H1 (cell line): ENCODE measurements around the gene ADD3. TPM values are rescaled to one million over a fixed set of nuclear protein-coding genes. Genes with fewer than 3 reads are reported as not detected.

Experiments
- CTCF ChIA-PET: fragments of 300-600 bp; sonication (Branson Sonifier 250); formaldehyde crosslinking; loops from one replicate; lab custom pipeline; 2021; ENCODE audit not compliant: partially characterized antibody; lab: Charles Lee
- POLR2A ChIA-PET: fragments of 300-600 bp; sonication (Branson Sonifier 250); formaldehyde crosslinking; loops from one replicate; lab custom pipeline; 2021; ENCODE audit warnings: inconsistent platforms; ENCODE audit not compliant: partially characterized antibody; lab: Charles Lee
- DNase-seq, 2 experiments: peaks; one replicate each; pipeline versions ENCODE4 v3.0.0 to v3.0.0-alpha.2; 2010 to 2022; ENCODE audit warnings: low spot score in 2 of 2, low read depth in 1 of 2, mixed read lengths in 1 of 2
- FAIRE-seq: peaks from 2 replicates; lab custom pipeline; 2011; peaks lifted over from hg19 to GRCh38; lab: Jason Lieb, UNC
- H2AFZ ChIP-seq: 2 replicates; pipeline ENCODE4 v1.8.1; 2012; ENCODE audit warnings: low read length, inconsistent platforms
- H2AK5ac ChIP-seq: 2 replicates; pipeline ENCODE4 v1.6.1; 2013; ENCODE audit warnings: low read depth, low read length
- H2BK120ac ChIP-seq: replicated peaks from 2 replicates; pipeline ENCODE3; 2013; ENCODE audit warnings: low read depth, low read length, inconsistent platforms
- H2BK12ac ChIP-seq: 2 replicates; pipeline ENCODE4 v1.6.1; 2013; ENCODE audit warnings: low read depth, low read length
- H2BK15ac ChIP-seq: 2 replicates; pipeline ENCODE4 v1.6.1; 2013; ENCODE audit warnings: low read length
- H2BK20ac ChIP-seq: 2 replicates; pipeline ENCODE4 v1.6.1; 2013; ENCODE audit warnings: low read length
- H2BK5ac ChIP-seq: 2 replicates; pipeline ENCODE4 v1.6.1; 2013; ENCODE audit warnings: low read depth, low read length
- H3K14ac ChIP-seq: 2 replicates; pipeline ENCODE4 v1.6.1; 2013; ENCODE audit warnings: inconsistent platforms; ENCODE audit not compliant: insufficient read length
- H3K18ac ChIP-seq: 2 replicates; pipeline ENCODE4 v1.6.1; 2013; ENCODE audit warnings: low read length; ENCODE audit errors: extremely low read depth
- H3K23ac ChIP-seq: 2 replicates; pipeline ENCODE4 v1.6.1; 2013; ENCODE audit warnings: inconsistent platforms; ENCODE audit not compliant: insufficient read length
- H3K23me2 ChIP-seq: 2 replicates; pipeline ENCODE4 v1.6.1; 2013; ENCODE audit warnings: low read depth, low read length
- H3K27ac ChIP-seq: 2 replicates; pipeline ENCODE4 v1.6.1; 2011; ENCODE audit warnings: low read depth, low read length, inconsistent platforms
- H3K27me3 ChIP-seq, 4 experiments: replicated peaks in 1 of 4; 1 replicate in 1 of 4; 2 replicates in 3 of 4; pipeline versions ENCODE4 v1.6.1 to v1.8.1; 2011 to 2013; ENCODE audit warnings: low read length in 3 of 4, mild to moderate bottlenecking in 3 of 4, inconsistent platforms in 2 of 4, mixed read lengths in 2 of 4, moderate library complexity in 1 of 4; ENCODE audit not compliant: control insufficient read depth in 3 of 4, insufficient read depth in 3 of 4; ENCODE audit errors: extremely low read depth in 1 of 4
- H3K36me3 ChIP-seq, 4 experiments: 2 replicates each; pipeline versions ENCODE4 v1.6.1 to v1.8.1; 2011 to 2013; ENCODE audit warnings: mild to moderate bottlenecking in 4 of 4, low read length in 3 of 4, moderate library complexity in 2 of 4, control low read depth in 1 of 4, inconsistent platforms in 1 of 4; ENCODE audit not compliant: insufficient read depth in 4 of 4, control insufficient read depth in 2 of 4
- H3K4ac ChIP-seq: replicated peaks from 2 replicates; pipeline ENCODE3; 2013; ENCODE audit warnings: low read length, low read depth, mixed read lengths, inconsistent platforms; ENCODE audit not compliant: insufficient read length
- H3K4me1 ChIP-seq, 4 experiments: replicated peaks in 1 of 4; 1 replicate in 1 of 4; 2 replicates in 3 of 4; pipeline versions ENCODE4 v1.6.1 to v1.8.1; 2011 to 2013; ENCODE audit warnings: low read length in 3 of 4, inconsistent platforms in 2 of 4, mixed read lengths in 1 of 4; ENCODE audit not compliant: insufficient read depth in 4 of 4, control insufficient read depth in 3 of 4
- H3K4me2 ChIP-seq, 2 experiments: 2 replicates each; pipeline versions ENCODE4 v1.6.1 to v1.8.1; 2011 to 2013; ENCODE audit warnings: low read depth in 2 of 2, low read length in 2 of 2, control low read depth in 1 of 2, inconsistent platforms in 1 of 2, mild to moderate bottlenecking in 1 of 2; ENCODE audit not compliant: insufficient read depth in 1 of 2
- H3K4me3 ChIP-seq, 4 experiments: fragments of 200-600, 300-600 bp in 1 of 4; sonication (generic), shearing (Covaris generic), sonication (Bioruptor Twin) in 1 of 4; 2 replicates each; pipeline versions ENCODE4 v1.5.1 to v1.8.1; 2011 to 2016; ENCODE audit warnings: low read length in 4 of 4, low read depth in 3 of 4, control low read depth in 2 of 4, inconsistent platforms in 2 of 4, mild to moderate bottlenecking in 2 of 4, mixed read lengths in 1 of 4, moderate library complexity in 1 of 4; ENCODE audit not compliant: insufficient read depth in 2 of 4; ENCODE audit errors: extremely low read depth in 1 of 4
- H3K56ac ChIP-seq: replicated peaks from 2 replicates; pipeline ENCODE3; 2013; ENCODE audit warnings: low read depth, mild to moderate bottlenecking, mixed read lengths, low read length, inconsistent platforms; ENCODE audit not compliant: insufficient read length
- H3K79me1 ChIP-seq: 2 replicates; pipeline ENCODE4 v1.6.1; 2013; ENCODE audit warnings: low read depth, low read length, control low read depth
- H3K79me2 ChIP-seq, 2 experiments: 2 replicates each; pipeline versions ENCODE4 v1.6.1 to v1.8.1; 2012 to 2013; ENCODE audit warnings: low read length in 2 of 2, mild to moderate bottlenecking in 2 of 2, inconsistent platforms in 1 of 2; ENCODE audit not compliant: insufficient read depth in 2 of 2, control insufficient read depth in 1 of 2
- H3K9ac ChIP-seq, 4 experiments: replicated peaks in 1 of 4; 1 replicate in 1 of 4; 2 replicates in 3 of 4; pipeline versions ENCODE4 v1.6.1 to v1.8.1; 2011 to 2013; ENCODE audit warnings: low read depth in 3 of 4, low read length in 3 of 4, control low read depth in 2 of 4, mild to moderate bottlenecking in 2 of 4, moderate library complexity in 2 of 4, inconsistent platforms in 1 of 4; ENCODE audit errors: extremely low read depth in 1 of 4
- H3K9me3 ChIP-seq, 2 experiments: 2 replicates each; pipeline versions ENCODE4 v1.6.1 to v1.8.1; 2012 to 2013; ENCODE audit warnings: mild to moderate bottlenecking in 2 of 2, moderate library complexity in 2 of 2, control low read depth in 1 of 2, inconsistent platforms in 1 of 2, low read depth in 1 of 2, low read length in 1 of 2, mixed read lengths in 1 of 2; ENCODE audit not compliant: insufficient read depth in 2 of 2
- H4K20me1 ChIP-seq, 2 experiments: replicated peaks in 1 of 2; 2 replicates each; pipeline versions ENCODE3 to v1.8.1; 2011 to 2013; ENCODE audit warnings: inconsistent platforms in 2 of 2, low read length in 2 of 2, mild to moderate bottlenecking in 1 of 2; ENCODE audit not compliant: insufficient read depth in 2 of 2, control insufficient read depth in 1 of 2
- H4K5ac ChIP-seq: 2 replicates; pipeline ENCODE4 v1.6.1; 2013; ENCODE audit warnings: low read length, low read depth, mixed read lengths, inconsistent platforms; ENCODE audit not compliant: insufficient read length
- H4K8ac ChIP-seq: 2 replicates; pipeline ENCODE4 v1.8.0; 2013; ENCODE audit warnings: mild to moderate bottlenecking, moderate library complexity, low read length, inconsistent platforms; ENCODE audit not compliant: insufficient read depth; ENCODE audit errors: extremely low read depth
- H4K91ac ChIP-seq: replicated peaks from 2 replicates; pipeline ENCODE3; 2013; ENCODE audit warnings: low read length, mixed read lengths, inconsistent platforms; ENCODE audit not compliant: insufficient read length
- MAX ChIP-seq: IDR thresholded peaks from 2 replicates; pipeline ENCODE4 v1.6.1; 2012; ENCODE audit warnings: inconsistent platforms
- NANOG ChIP-seq: IDR thresholded peaks from 2 replicates; pipeline ENCODE4 v1.6.1; 2011; ENCODE audit warnings: low read length, low read depth, mild to moderate bottlenecking, inconsistent platforms; ENCODE audit not compliant: insufficient read depth, poor library complexity, severe bottlenecking
- RBBP5 ChIP-seq: IDR thresholded peaks from 2 replicates; pipeline ENCODE4 v1.7.1; 2012; ENCODE audit warnings: low read depth, mild to moderate bottlenecking, inconsistent platforms, low read length, moderate library complexity, borderline replicate concordance
- WGBS, 2 experiments: shearing (Covaris generic) in 1 of 2; methylation state at CpG; one replicate each; pipeline versions ENCODE4 v1.1.6 to v1.1.7; 2013 to 2015; ENCODE audit warnings: low lambda C conversion rate in 2 of 2, mixed read lengths in 2 of 2, inconsistent platforms in 1 of 2, low coverage in 1 of 2, missing lambda C conversion rate in 1 of 2; ENCODE audit not compliant: insufficient replicate concordance in 2 of 2, insufficient coverage in 1 of 2, insufficient read length in 1 of 2; ENCODE audit errors: extremely low coverage in 1 of 2, missing lambda C conversion rate in 1 of 2; 5-methylcytosine and 5-hydroxymethylcytosine counted together
- polyA plus RNA-seq, 7 experiments: library from polyadenylated mRNA; depleted of rRNA in 3 of 7; stranded (reverse) in 5 of 7; unstranded in 2 of 7; fragments of >200 nt in 5 of 7; fragments of 200-250 nt in 2 of 7; gene quantifications; 1 replicate in 5 of 7; 2 replicates in 1 of 7; 4 replicates in 1 of 7; pipeline versions ENCODE4 v1.2.1 to v1.2.3, GENCODE V29; 2011 to 2013; ENCODE audit warnings: missing spikeins in 2 of 7, mixed read lengths in 2 of 7
- total RNA-seq: library from RNA; stranded (reverse); fragmentation: NEBNext Ultra II Directional; extraction: Animal tissue kit (Norgen Biotek cat#: 25700); gene quantifications from 2 replicates; pipeline ENCODE4 v1.2.1, GENCODE V29; 2021

The ADD3 gene
- total and polyA plus RNA-seq, 2 of the 8 experiments (the other 6 are each of a cell fraction or from before 2014, with no cell fraction given): 44.7 to 85.6 TPM

- no peak overlapping the region for H3K18ac ChIP-seq
- no peaks in the 10 kb centered on the region for H3K4me1 ChIP-seq
- no peak overlapping the region for H4K91ac ChIP-seq
- no peak overlapping the region for H3K23ac ChIP-seq
- FAIRE-seq: no peak
- POLR2A ChIA-PET: interaction anchor here (0.6 kb wide), 1 partner anchor 57 kb away, joined by 3 read pairs; no protein-coding TSS in a partner anchor
- H3K27ac ChIP-seq: no peak overlapping the region
- TF ChIP-seq RBBP5 (no peak), MAX (no peak), NANOG (no peak)
- TF ChIP-seq, all 59 proteins: peak for 0
- Histone ChIP-seq H2BK20ac (no peak overlapping the region), H2BK120ac (no peak overlapping the region), H3K4me3 (no peak overlapping the region), H4K8ac (no peak overlapping the region), H3K79me1 (no peaks in the 10 kb centered on the region), H2BK12ac (no peak overlapping the region), H3K4ac (no peak overlapping the region), H3K36me3 (no peaks in the 10 kb centered on the region), H3K4me2 (no peak overlapping the region), H3K14ac (no peak overlapping the region), H2AK5ac (no peak overlapping the region), H3K9ac (no peak overlapping the region), H3K27me3 (no peaks in the 10 kb centered on the region), H3K9me3 (no peaks in the 10 kb centered on the region), H3K23me2 (no peaks in the 10 kb centered on the region), H4K5ac (no peak overlapping the region), H4K20me1 (no peaks in the 10 kb centered on the region), H2AFZ (no peak overlapping the region), H3K79me2 (no peaks in the 10 kb centered on the region), H2BK5ac (no peak overlapping the region), H2BK15ac (no peak overlapping the region), H3K56ac (no peak overlapping the region)
- CTCF ChIA-PET: interaction anchor here (0.6 to 7.9 kb wide), 12 partner anchors 8 to 117 kb away, joined by 3 to 90 read pairs (median 4); no protein-coding TSS in a partner anchor
- DNase-seq: no peak
- WGBS, 2 experiments: 100% methylated on average over 2 of the region's 2 CpGs; no CpG with 5 or more reads in 1 of the 2 experiments
Measured at GRCh38 chr10:109981650-109982049, 26.1 kb upstream of the ADD3 start.
